Uterus (tissue), 2 donors: ENCODE data around the gene GCK.

Experiments
- CTCF ChIP-seq, 4 experiments: fragments of 200-600 bp in 2 of 4; fragments of 450-650 bp in 2 of 4; sonication (generic) in 2 of 4; IDR thresholded peaks; one replicate each; pipeline ENCODE4 v1.5.1; 2016 to 2019; ENCODE audit warnings: antibody characterized with exemption in 4 of 4, mild to moderate bottlenecking in 2 of 4, moderate library complexity in 1 of 4
- POLR2A ChIP-seq, 2 donors: fragments of 450-650 bp; IDR thresholded peaks; one replicate each; pipeline ENCODE4 v1.6.1; 2016; ENCODE audit warnings: antibody characterized with exemption in 2 of 2, mild to moderate bottlenecking in 1 of 2, moderate library complexity in 1 of 2

GRCh38 chr7:44107961-44108767 lies 81.1 kb downstream of the GCK start:
- TF ChIP-seq POLR2A (IDR thresholded peaks at IDR 0.05) (no peak), CTCF (IDR thresholded peaks at IDR 0.05) (no peak)
